Astrocyte (in vitro differentiated cells and primary cell): Measurements from ENCODE around the gene ITSN1. TPM values are rescaled to one million over a fixed set of nuclear protein-coding genes. Genes with fewer than 3 reads are reported as not detected.

Experiments
- DNase-seq: peaks from one replicate; pipeline ENCODE4 v3.0.0-alpha.2; 2010; ENCODE audit warnings: low read depth
- FAIRE-seq: peaks from 2 replicates; lab custom pipeline; 2011; peaks lifted over from hg19 to GRCh38; lab: Jason Lieb, UNC
- H2AFZ ChIP-seq: 2 replicates; pipeline ENCODE4 v1.6.0; 2012; ENCODE audit warnings: low read depth, low read length, inconsistent platforms
- H3K27ac ChIP-seq: 2 replicates; pipeline ENCODE4 v1.5.1; 2011; ENCODE audit warnings: low read depth, low read length, inconsistent platforms
- H3K27me3 ChIP-seq: 2 replicates; pipeline ENCODE4 v1.6.0; 2011; ENCODE audit warnings: low read length, inconsistent platforms; ENCODE audit not compliant: insufficient read depth
- H3K36me3 ChIP-seq: 2 replicates; pipeline ENCODE4 v1.5.1; 2011; ENCODE audit warnings: low read length, inconsistent platforms; ENCODE audit not compliant: insufficient read depth
- H3K4me1 ChIP-seq: 2 replicates; pipeline ENCODE4 v1.5.1; 2011; ENCODE audit warnings: low read length, inconsistent platforms; ENCODE audit not compliant: insufficient read depth
- H3K4me2 ChIP-seq: 2 replicates; pipeline ENCODE4 v1.6.0; 2012; ENCODE audit warnings: low read length, inconsistent platforms
- H3K4me3 ChIP-seq: 2 replicates; pipeline ENCODE4 v1.5.1; 2011; ENCODE audit warnings: low read depth, mild to moderate bottlenecking, low read length, inconsistent platforms; ENCODE audit not compliant: insufficient read depth
- H3K79me2 ChIP-seq: 2 replicates; pipeline ENCODE4 v1.6.0; 2012; ENCODE audit warnings: mild to moderate bottlenecking, low read length, inconsistent platforms; ENCODE audit not compliant: insufficient read depth
- H3K9ac ChIP-seq: 2 replicates; pipeline ENCODE4 v1.6.0; 2012; ENCODE audit warnings: mild to moderate bottlenecking, low read length, inconsistent platforms
- H3K9me3 ChIP-seq: 2 replicates; pipeline ENCODE4 v1.5.1; 2012; ENCODE audit warnings: low read depth, mild to moderate bottlenecking, low read length, inconsistent platforms; ENCODE audit not compliant: insufficient read depth
- H4K20me1 ChIP-seq: 2 replicates; pipeline ENCODE4 v1.6.0; 2012; ENCODE audit warnings: low read length, inconsistent platforms; ENCODE audit not compliant: insufficient read depth
- H3K27ac Mint-ChIP-seq: one replicate; pipeline ENCODE4 v1.8.0; 2021; ENCODE audit warnings: mild to moderate bottlenecking, mixed read lengths; ENCODE audit not compliant: unreplicated experiment
- H3K27me3 Mint-ChIP-seq: one replicate; pipeline ENCODE4 v1.8.0; 2021; ENCODE audit warnings: low read depth, mixed read lengths; ENCODE audit not compliant: unreplicated experiment
- H3K36me3 Mint-ChIP-seq: one replicate; pipeline ENCODE4 v1.8.0; 2021; ENCODE audit warnings: low read depth, mixed read lengths; ENCODE audit not compliant: unreplicated experiment
- H3K4me1 Mint-ChIP-seq: one replicate; pipeline ENCODE4 v1.8.0; 2021; ENCODE audit warnings: low read depth, mixed read lengths; ENCODE audit not compliant: unreplicated experiment
- H3K4me3 Mint-ChIP-seq: one replicate; pipeline ENCODE4 v1.8.0; 2021; ENCODE audit warnings: mild to moderate bottlenecking, moderate library complexity, mixed read lengths; ENCODE audit not compliant: unreplicated experiment
- H3K9me3 Mint-ChIP-seq: one replicate; pipeline ENCODE4 v1.8.0; 2021; ENCODE audit warnings: mild to moderate bottlenecking, mixed read lengths; ENCODE audit not compliant: unreplicated experiment
- EZH2 ChIP-seq: IDR thresholded peaks from 2 replicates; pipeline ENCODE4 v1.6.1; 2012; ENCODE audit warnings: mild to moderate bottlenecking, low read length, inconsistent platforms; ENCODE audit not compliant: insufficient read depth
- total RNA-seq: library from RNA; stranded (reverse); gene quantifications from 2 replicates; pipeline ENCODE4 v1.2.1, GENCODE V29; 2021
- TF ChIP-seq, protein P1 (sequence below): IDR thresholded peaks from 2 replicates; pipeline ENCODE4 v1.5.1; 2011; ENCODE audit warnings: low read depth, mild to moderate bottlenecking, inconsistent platforms, low read length, moderate library complexity; ENCODE audit not compliant: insufficient read depth

ITSN1 gene
- total RNA-seq, 1 donor from 2014 or later: 77.3 TPM

- H3K4me2 ChIP-seq: no peak overlapping the region
- H3K27ac ChIP-seq: no peak overlapping the region
- H3K79me2 ChIP-seq: no peaks in the 10 kb centered on the region
- no peak for FAIRE-seq
- no peak overlapping the region for H3K9ac ChIP-seq
- TF ChIP-seq EZH2: no peak
- TF ChIP-seq, protein P1, sequence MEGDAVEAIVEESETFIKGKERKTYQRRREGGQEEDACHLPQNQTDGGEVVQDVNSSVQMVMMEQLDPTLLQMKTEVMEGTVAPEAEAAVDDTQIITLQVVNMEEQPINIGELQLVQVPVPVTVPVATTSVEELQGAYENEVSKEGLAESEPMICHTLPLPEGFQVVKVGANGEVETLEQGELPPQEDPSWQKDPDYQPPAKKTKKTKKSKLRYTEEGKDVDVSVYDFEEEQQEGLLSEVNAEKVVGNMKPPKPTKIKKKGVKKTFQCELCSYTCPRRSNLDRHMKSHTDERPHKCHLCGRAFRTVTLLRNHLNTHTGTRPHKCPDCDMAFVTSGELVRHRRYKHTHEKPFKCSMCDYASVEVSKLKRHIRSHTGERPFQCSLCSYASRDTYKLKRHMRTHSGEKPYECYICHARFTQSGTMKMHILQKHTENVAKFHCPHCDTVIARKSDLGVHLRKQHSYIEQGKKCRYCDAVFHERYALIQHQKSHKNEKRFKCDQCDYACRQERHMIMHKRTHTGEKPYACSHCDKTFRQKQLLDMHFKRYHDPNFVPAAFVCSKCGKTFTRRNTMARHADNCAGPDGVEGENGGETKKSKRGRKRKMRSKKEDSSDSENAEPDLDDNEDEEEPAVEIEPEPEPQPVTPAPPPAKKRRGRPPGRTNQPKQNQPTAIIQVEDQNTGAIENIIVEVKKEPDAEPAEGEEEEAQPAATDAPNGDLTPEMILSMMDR: no peak
- no peaks in the 10 kb centered on the region for H4K20me1 ChIP-seq
- peaks cover 3% of the 10 kb centered on the region for H3K36me3 Mint-ChIP-seq
- no peaks in the 10 kb centered on the region for H3K36me3 ChIP-seq
- H3K4me3 Mint-ChIP-seq: no peak overlapping the region
- no peak overlapping the region for H2AFZ ChIP-seq
- peaks cover 2% of the 10 kb centered on the region for H3K27me3 Mint-ChIP-seq
- peaks cover 6% of the 10 kb centered on the region for H3K4me1 ChIP-seq
- H3K4me1 Mint-ChIP-seq: peaks cover 10% of the 10 kb centered on the region
- H3K27ac Mint-ChIP-seq: no peak overlapping the region
- no peak overlapping the region for H3K4me3 ChIP-seq
- no peaks in the 10 kb centered on the region for H3K9me3 Mint-ChIP-seq
- no peak for DNase-seq
- H3K9me3 ChIP-seq: no peaks in the 10 kb centered on the region
- H3K27me3 ChIP-seq: no peaks in the 10 kb centered on the region
Measured at GRCh38 chr21:33890187-33890586, 247.9 kb downstream of the ITSN1 start.

GRCh38 chr21:33892853-33893252, 250.6 kb downstream of the ITSN1 start:
- no peaks in the 10 kb centered on the region for H3K27me3 ChIP-seq
- no peak overlapping the region for H3K4me2 ChIP-seq
- no peak overlapping the region for H3K27ac ChIP-seq
- H3K4me1 Mint-ChIP-seq: peaks cover 10% of the 10 kb centered on the region
- no peak overlapping the region for H3K9ac ChIP-seq
- H3K36me3 ChIP-seq: no peaks in the 10 kb centered on the region
- peaks cover 1% of the 10 kb centered on the region for H3K36me3 Mint-ChIP-seq
- no peaks in the 10 kb centered on the region for H3K9me3 ChIP-seq
- no peaks in the 10 kb centered on the region for H3K9me3 Mint-ChIP-seq
- H4K20me1 ChIP-seq: no peaks in the 10 kb centered on the region
- DNase-seq (no peak), FAIRE-seq (no peak)
- no peak overlapping the region for H3K4me3 Mint-ChIP-seq
- H3K27ac Mint-ChIP-seq: no peak overlapping the region
- no peak overlapping the region for H2AFZ ChIP-seq
- H3K4me3 ChIP-seq: no peak overlapping the region
- TF ChIP-seq EZH2: no peak
- TF ChIP-seq, protein P1: no peak
- H3K4me1 ChIP-seq: peaks cover 6% of the 10 kb centered on the region
- H3K27me3 Mint-ChIP-seq: peaks cover 2% of the 10 kb centered on the region
- H3K79me2 ChIP-seq: no peaks in the 10 kb centered on the region

DNA sequence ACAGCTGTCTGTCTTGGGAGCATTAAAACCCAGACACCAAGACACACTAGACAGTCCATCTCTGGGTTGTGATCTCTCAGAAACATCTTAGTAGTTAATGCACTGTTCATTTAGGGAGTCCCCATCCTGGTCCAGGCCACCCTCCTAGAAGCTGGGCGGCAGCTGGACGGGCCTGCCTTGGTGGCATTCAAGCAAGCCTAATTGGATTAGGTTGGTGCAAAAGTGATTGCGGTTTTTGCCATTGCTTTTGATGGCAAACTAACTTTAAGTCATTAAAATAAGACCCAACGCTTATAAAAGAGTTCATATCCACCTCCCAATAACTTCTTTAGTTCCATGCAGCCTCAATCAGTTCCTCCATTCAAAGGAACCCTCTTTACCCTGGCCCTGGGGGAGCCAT, 251.6 kb downstream of the ITSN1 start:
- no peaks in the 10 kb centered on the region for H3K36me3 Mint-ChIP-seq
- Histone ChIP-seq H3K9ac (no peak overlapping the region), H3K4me3 (no peak overlapping the region), H4K20me1 (no peaks in the 10 kb centered on the region), H3K36me3 (no peaks in the 10 kb centered on the region), H2AFZ (no peak overlapping the region), H3K4me1 (peaks cover 14% of the 10 kb centered on the region), H3K27me3 (no peaks in the 10 kb centered on the region), H3K79me2 (no peaks in the 10 kb centered on the region), H3K9me3 (no peaks in the 10 kb centered on the region), H3K27ac (no peak overlapping the region), H3K4me2 (peak overlapping the region; percentile 80)
- peaks cover 14% of the 10 kb centered on the region for H3K4me1 Mint-ChIP-seq
- TF ChIP-seq, protein P1: no peak
- no peak for TF ChIP-seq EZH2
- H3K27ac Mint-ChIP-seq: no peak overlapping the region
- no peak overlapping the region for H3K4me3 Mint-ChIP-seq
- H3K27me3 Mint-ChIP-seq: peaks cover 2% of the 10 kb centered on the region
- no peak for FAIRE-seq
- H3K9me3 Mint-ChIP-seq: no peaks in the 10 kb centered on the region
- DNase-seq: no peak
